Testis (tissue), 3 donors: Measurements from ENCODE around the gene NALCN. TPM values are rescaled to one million over a fixed set of nuclear protein-coding genes. Genes with fewer than 3 reads are reported as not detected.

Source experiments
- DNase-seq: peaks from one replicate; pipeline ENCODE4 v3.0.0-alpha.2; 2019
- H3K27ac ChIP-seq, 2 donors: fragments of 200-600 bp; sonication (generic); one replicate each; pipeline ENCODE4 v1.5.1; 2019
- H3K27me3 ChIP-seq: fragments of 200-600 bp; sonication (generic); one replicate; pipeline ENCODE4 v1.5.1; 2019
- H3K36me3 ChIP-seq: fragments of 200-600 bp; sonication (generic); one replicate; pipeline ENCODE4 v1.5.1; 2017; ENCODE audit warnings: low read depth; ENCODE audit errors: missing control alignments
- H3K4me1 ChIP-seq: fragments of 200-600 bp; sonication (generic); one replicate; pipeline ENCODE4 v1.5.1; 2019
- H3K4me3 ChIP-seq, 2 donors: fragments of 200-600 bp; sonication (generic); one replicate each; pipeline ENCODE4 v1.5.1; 2017 to 2019
- H3K9me3 ChIP-seq: fragments of 200-600 bp; sonication (generic); one replicate; pipeline ENCODE4 v1.5.1; 2017
- POLR2A ChIP-seq: fragments of 450-650 bp; IDR thresholded peaks from one replicate; pipeline ENCODE4 v1.6.1; 2017; ENCODE audit warnings: antibody characterized with exemption, mild to moderate bottlenecking, moderate library complexity
- WGBS, 2 donors: methylation state at CpG; one replicate each; pipeline ENCODE4 v1.1.5; 2018; 5-methylcytosine and 5-hydroxymethylcytosine counted together
- intact Hi-C: fragments of 100-400 bp; cut with DNase I; formaldehyde crosslinking; loops from one replicate; pipeline ENCODE4 v1.15.1; 2023; ENCODE audit warnings: low total_unique reads
- polyA plus RNA-seq: library from polyadenylated mRNA; stranded (reverse); fragments of 350-450 nt; fragmentation: Illumina TruSeq; extraction: RNeasy Lipid Tissue Mini Kit (QIAGEN cat#74804); gene quantifications from one replicate; pipeline ENCODE4 v1.2.3, GENCODE V29; 2014; ENCODE audit warnings: low read depth, low replicate concordance; ENCODE audit not compliant: insufficient read depth
- total RNA-seq, 2 donors: library from RNA; depleted of rRNA; stranded (reverse); fragments of >200 nt; gene quantifications; one replicate each; pipeline ENCODE4 v1.2.3, GENCODE V29; 2016
- TF ChIP-seq, protein P1 (sequence below), 3 experiments: fragments of 450-650 bp in 2 of 3; fragments of 200-600 bp in 1 of 3; sonication (generic) in 1 of 3; IDR thresholded peaks; one replicate each; pipeline ENCODE4 v1.5.1; 2016 to 2019; ENCODE audit warnings: antibody characterized with exemption in 3 of 3, mild to moderate bottlenecking in 2 of 3, moderate library complexity in 1 of 3

Gene NALCN
- total and polyA plus RNA-seq, 3 donors from 2014 or later, result 2.9 to 4.0 (median 3.2) TPM

DNA sequence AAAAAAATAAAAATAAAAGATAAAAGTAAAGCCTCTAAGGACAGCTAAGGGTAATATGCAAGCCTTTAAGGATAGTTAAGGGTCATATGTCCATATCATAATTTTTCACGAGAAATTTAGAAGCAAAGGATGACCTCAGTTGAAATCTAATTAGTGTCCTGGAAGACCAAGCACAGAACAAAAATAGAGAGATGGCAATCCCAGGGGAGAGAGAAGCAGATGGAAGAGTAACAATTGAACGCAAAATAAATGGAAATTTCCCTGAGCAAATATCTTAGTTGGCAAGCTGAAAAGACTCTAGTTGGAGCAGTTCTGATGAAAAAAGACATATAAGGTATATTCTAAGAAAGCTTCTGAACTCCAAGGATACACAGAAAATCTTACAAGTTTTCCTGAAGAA is 275.4 kb downstream of the NALCN start:
- Histone ChIP-seq H3K4me3 (no peak overlapping the region), H3K36me3 (no peaks in the 10 kb centered on the region), H3K27ac (no peak overlapping the region), H3K9me3 (no peaks in the 10 kb centered on the region), H3K27me3 (no peaks in the 10 kb centered on the region), H3K4me1 (no peaks in the 10 kb centered on the region)
- TF ChIP-seq, protein P1, sequence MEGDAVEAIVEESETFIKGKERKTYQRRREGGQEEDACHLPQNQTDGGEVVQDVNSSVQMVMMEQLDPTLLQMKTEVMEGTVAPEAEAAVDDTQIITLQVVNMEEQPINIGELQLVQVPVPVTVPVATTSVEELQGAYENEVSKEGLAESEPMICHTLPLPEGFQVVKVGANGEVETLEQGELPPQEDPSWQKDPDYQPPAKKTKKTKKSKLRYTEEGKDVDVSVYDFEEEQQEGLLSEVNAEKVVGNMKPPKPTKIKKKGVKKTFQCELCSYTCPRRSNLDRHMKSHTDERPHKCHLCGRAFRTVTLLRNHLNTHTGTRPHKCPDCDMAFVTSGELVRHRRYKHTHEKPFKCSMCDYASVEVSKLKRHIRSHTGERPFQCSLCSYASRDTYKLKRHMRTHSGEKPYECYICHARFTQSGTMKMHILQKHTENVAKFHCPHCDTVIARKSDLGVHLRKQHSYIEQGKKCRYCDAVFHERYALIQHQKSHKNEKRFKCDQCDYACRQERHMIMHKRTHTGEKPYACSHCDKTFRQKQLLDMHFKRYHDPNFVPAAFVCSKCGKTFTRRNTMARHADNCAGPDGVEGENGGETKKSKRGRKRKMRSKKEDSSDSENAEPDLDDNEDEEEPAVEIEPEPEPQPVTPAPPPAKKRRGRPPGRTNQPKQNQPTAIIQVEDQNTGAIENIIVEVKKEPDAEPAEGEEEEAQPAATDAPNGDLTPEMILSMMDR (IDR thresholded peaks at IDR 0.05), result no peak
- TF ChIP-seq POLR2A, result no peak
- 53 to 57% methylated on average over 2 of the region's 2 CpGs for WGBS, 2 donors
- intact Hi-C loops, result no loop called here
- no peak for DNase-seq

DNA sequence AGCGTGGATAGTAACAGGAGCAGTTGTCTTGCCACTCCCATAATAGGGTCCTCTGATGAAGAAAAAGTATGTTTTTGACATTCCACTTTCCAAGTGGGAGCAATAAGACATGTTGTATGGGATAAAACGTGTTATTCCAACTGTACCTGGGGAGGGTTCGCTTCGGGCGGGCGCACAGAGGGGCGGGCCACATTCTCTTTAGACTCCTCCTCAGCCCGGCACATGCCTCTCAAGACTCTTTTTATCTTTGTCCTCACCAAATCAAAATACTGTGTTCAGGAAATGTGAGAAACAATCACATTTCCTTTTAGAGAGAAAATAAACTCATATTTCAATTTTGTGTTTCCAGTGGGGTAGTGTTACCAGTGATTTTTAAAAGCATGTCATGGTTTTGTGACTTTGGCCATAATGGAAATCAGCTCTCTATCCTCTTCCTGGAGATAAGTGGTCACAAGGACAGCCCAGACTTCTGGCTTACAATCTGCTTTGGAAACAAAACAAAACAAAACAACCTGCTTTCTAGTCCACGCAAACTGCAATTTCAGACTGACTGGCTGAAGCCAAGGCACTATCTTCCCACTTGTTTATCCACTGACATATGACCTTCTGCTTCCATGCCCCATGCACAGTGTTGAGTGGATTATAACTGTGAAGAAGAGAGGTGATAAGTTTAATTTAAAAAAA is 276.1 kb downstream of the NALCN start:
- intact Hi-C loops, result no loop called here
- DNase-seq, result no peak
- Histone ChIP-seq H3K27ac (no peak overlapping the region), H3K9me3 (no peaks in the 10 kb centered on the region), H3K36me3 (no peaks in the 10 kb centered on the region), H3K4me3 (no peak overlapping the region), H3K27me3 (no peaks in the 10 kb centered on the region), H3K4me1 (no peaks in the 10 kb centered on the region)
- no peak for TF ChIP-seq POLR2A
- TF ChIP-seq, protein P1 (IDR thresholded peaks at IDR 0.05), result no peak
- 84 to 87% methylated on average over 9 of the region's 9 CpGs for WGBS, 2 donors

GRCh38 chr13:101139081-101139480 is 277.2 kb downstream of the NALCN start:
- Histone ChIP-seq H3K4me3 (no peak overlapping the region), H3K4me1 (no peaks in the 10 kb centered on the region), H3K27ac (no peak overlapping the region), H3K36me3 (no peaks in the 10 kb centered on the region), H3K27me3 (no peaks in the 10 kb centered on the region), H3K9me3 (no peaks in the 10 kb centered on the region)
- DNase-seq, result no peak
- TF ChIP-seq, protein P1 (IDR thresholded peaks at IDR 0.05), result no peak
- no peak for TF ChIP-seq POLR2A
- intact Hi-C loops, result no loop called here

DNA sequence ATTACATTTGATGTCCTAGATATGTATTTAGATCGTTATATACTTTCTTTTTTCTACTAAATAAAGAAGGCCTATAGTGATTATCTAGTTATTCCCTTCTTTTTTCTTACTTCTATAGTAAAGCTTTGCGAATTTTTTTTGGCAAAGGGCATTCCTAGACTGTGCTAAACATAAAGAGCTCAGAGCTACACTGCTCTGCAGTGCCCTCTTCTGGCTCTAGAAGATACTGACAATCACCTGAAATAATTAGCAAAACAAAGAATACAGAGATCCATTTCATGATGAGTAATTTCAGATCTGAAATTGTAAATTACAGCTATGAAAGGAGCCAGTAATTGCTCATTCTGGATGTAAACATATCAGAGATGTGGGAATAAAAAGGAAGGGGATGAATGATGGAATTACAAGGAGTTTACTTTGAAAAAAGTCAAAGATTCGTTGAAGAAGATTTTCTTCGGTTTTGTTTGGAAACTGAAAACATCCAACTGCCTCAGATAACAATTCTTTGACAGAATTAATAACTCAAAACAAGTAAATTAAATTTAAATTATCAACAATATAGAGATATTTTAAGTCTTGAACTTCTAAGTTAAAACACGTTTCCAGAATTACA is 288.5 kb downstream of the NALCN start:
- H3K4me1 ChIP-seq, result no peaks in the 10 kb centered on the region
- peak; percentile 43 for DNase-seq
- no peak overlapping the region for H3K27ac ChIP-seq
- no peak overlapping the region for H3K4me3 ChIP-seq
- TF ChIP-seq, protein P1 (IDR thresholded peaks at IDR 0.05), result peak; percentile 22 to 61 (median 52)
- TF ChIP-seq POLR2A, result no peak
- H3K9me3 ChIP-seq, result no peaks in the 10 kb centered on the region
- no peaks in the 10 kb centered on the region for H3K36me3 ChIP-seq
- intact Hi-C loops, result no loop called here
- 63 to 64% methylated on average over 5 of the region's 5 CpGs for WGBS, 2 donors
- no peaks in the 10 kb centered on the region for H3K27me3 ChIP-seq

DNA sequence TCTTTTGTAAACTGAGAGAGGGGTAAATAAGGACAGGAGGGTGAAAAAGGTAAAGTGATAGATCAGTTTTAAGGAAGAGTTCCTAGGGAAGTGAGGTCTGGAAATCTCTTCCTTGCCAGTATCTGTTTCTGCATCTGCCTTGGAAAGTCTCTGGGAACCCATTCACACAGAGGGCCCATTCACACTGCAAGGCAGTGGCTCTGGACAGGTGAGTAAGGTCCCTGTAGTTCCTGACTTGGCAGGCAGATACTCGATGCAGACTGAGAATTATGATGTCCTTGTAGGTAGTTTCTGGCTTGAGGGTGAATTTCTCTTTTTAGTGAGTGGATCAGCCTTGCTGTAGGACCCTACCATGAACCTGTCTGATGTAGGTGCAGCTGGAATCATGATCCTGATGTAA is 293.3 kb downstream of the NALCN start:
- TF ChIP-seq, protein P1 (IDR thresholded peaks at IDR 0.05), result no peak
- TF ChIP-seq POLR2A, result no peak
- intact Hi-C loops, result no loop called here
- Histone ChIP-seq H3K9me3 (no peaks in the 10 kb centered on the region), H3K4me1 (no peaks in the 10 kb centered on the region), H3K27me3 (no peaks in the 10 kb centered on the region), H3K27ac (no peak overlapping the region), H3K4me3 (no peak overlapping the region), H3K36me3 (no peaks in the 10 kb centered on the region)
- 89 to 90% methylated on average over 1 of the region's 1 CpG for WGBS, 2 donors
- DNase-seq, result no peak
